RKO (cell line): ENCODE data around the gene SEMA7A.
A peak's percentile ranks its signal among the peaks of the same experiment; 100 is the strongest.

ENCODE experiments used
- DNase-seq: peaks from one replicate; pipeline ENCODE4 v3.0.0-alpha.2; 2016; ENCODE audit warnings: low spot score

The SEMA7A gene

GRCh38 chr15:74451861-74452835 is 18.4 kb upstream of the SEMA7A start:
- DNase-seq, result no peak

GRCh38 chr15:74451322-74451721 is 17.6 kb upstream of the SEMA7A start:
- DNase-seq, result no peak

GRCh38 chr15:74449643-74450205 is 16.0 kb upstream of the SEMA7A start:
- no peak for DNase-seq

- no peak for DNase-seq
Observed at GRCh38 chr15:74449095-74449494, 15.3 kb upstream of the SEMA7A start.

- no peak for DNase-seq
Observed at GRCh38 chr15:74445816-74446763, 12.3 kb upstream of the SEMA7A start.

- DNase-seq, result no peak
Observed at GRCh38 chr15:74444106-74445062, 10.6 kb upstream of the SEMA7A start.

GRCh38 chr15:74443100-74443909 is 9.5 kb upstream of the SEMA7A start:
- no peak for DNase-seq

- DNase-seq, result no peak
Observed at GRCh38 chr15:74442604-74443003, 8.8 kb upstream of the SEMA7A start.

- DNase-seq, result no peak
Observed at GRCh38 chr15:74442063-74442462, 8.3 kb upstream of the SEMA7A start.

GRCh38 chr15:74441248-74441941 is 7.6 kb upstream of the SEMA7A start:
- DNase-seq, result no peak

GRCh38 chr15:74438721-74439316 is 5.1 kb upstream of the SEMA7A start:
- DNase-seq, result peak; percentile 79

GRCh38 chr15:74438206-74438605 is 4.4 kb upstream of the SEMA7A start:
- DNase-seq, result no peak

- no peak for DNase-seq
Observed at GRCh38 chr15:74434263-74435136, 742 bp upstream of the SEMA7A start.

- no peak for DNase-seq
Observed at GRCh38 chr15:74432968-74433591, 678 bp downstream of the SEMA7A start.

- DNase-seq, result no peak
Observed at GRCh38 chr15:74432271-74432967, 1.3 kb downstream of the SEMA7A start.

- DNase-seq, result no peak
Observed at GRCh38 chr15:74431645-74432044, 2.1 kb downstream of the SEMA7A start.

GRCh38 chr15:74431116-74431515 is 2.6 kb downstream of the SEMA7A start:
- DNase-seq, result no peak
